GM21528 (cell line): ENCODE measurements around the gene NAA25.

Experiments used
- ATAC-seq: cut with Tn5 transposase; IDR thresholded peaks from one replicate; pipeline ENCODE4 v1.9.1; 2021; ENCODE audit warnings: mild to moderate bottlenecking, moderate library complexity; ENCODE audit not compliant: unreplicated experiment, low FRiP score

Gene NAA25

GRCh38 chr12:111981987-111982386 is 126.6 kb downstream of the NAA25 start:
- ATAC-seq, result no peak

GRCh38 chr12:111980598-111980997 is 128.0 kb downstream of the NAA25 start:
- no peak for ATAC-seq

- no peak for ATAC-seq
Observed at GRCh38 chr12:111978545-111978944, 130.0 kb downstream of the NAA25 start.

GRCh38 chr12:111976860-111977259 is 131.7 kb downstream of the NAA25 start:
- ATAC-seq, result no peak
